Colonic mucosa (tissue), 4 donors: Measurements from ENCODE around the gene TAMM41. TPM values are rescaled to one million over a fixed set of nuclear protein-coding genes. Genes with fewer than 3 reads are reported as not detected.

Source experiments
- DNase-seq: peaks from one replicate; pipeline ENCODE4 v3.0.0-alpha.2; 2020
- H3K27ac ChIP-seq: fragments of 200-600 bp; one replicate; pipeline ENCODE4 v1.8.0; 2021
- H3K27me3 ChIP-seq: fragments of 200-600 bp; one replicate; pipeline ENCODE4 v1.8.0; 2021
- H3K36me3 ChIP-seq: fragments of 200-600 bp; one replicate; pipeline ENCODE4 v1.8.0; 2021
- H3K4me1 ChIP-seq: fragments of 200-600 bp; one replicate; pipeline ENCODE4 v1.8.0; 2021; ENCODE audit warnings: mild to moderate bottlenecking
- H3K4me3 ChIP-seq: fragments of 200-600 bp; one replicate; pipeline ENCODE4 v1.8.0; 2021
- H3K9ac ChIP-seq, 2 donors: one replicate each; pipeline ENCODE4 v1.7.0; 2013; ENCODE audit warnings: control low read depth in 2 of 2, low read depth in 2 of 2, low read length in 2 of 2
- H3K9me3 ChIP-seq: fragments of 200-600 bp; one replicate; pipeline ENCODE4 v1.8.0; 2021
- intact Hi-C: fragments of 100-400 bp; cut with DNase I; formaldehyde crosslinking; loops from one replicate; pipeline ENCODE4 v1.14.1; 2022
- total RNA-seq, 2 donors: library from RNA; stranded (reverse); fragmentation: NEBNext Ultra II Directional in 1 of 2; extraction: Animal tissue kit (Norgen Biotek cat#: 25700) in 1 of 2; gene quantifications; one replicate each; pipeline ENCODE4 v1.2.1, GENCODE V29; 2021
- TF ChIP-seq, protein P1 (sequence below): fragments of 200-600 bp; IDR thresholded peaks from one replicate; pipeline ENCODE4 v1.8.0; 2022; ENCODE audit warnings: antibody characterized with exemption, mild to moderate bottlenecking
- donor health status: healthy.
- donor health status: DM: no; HTN: no; CAD: no.
- donor health status: DM: no; HTN: no; CAD: no.

TAMM41 gene
- total RNA-seq, 2 donors from 2014 or later, result 12.7 to 20.5 TPM

DNA sequence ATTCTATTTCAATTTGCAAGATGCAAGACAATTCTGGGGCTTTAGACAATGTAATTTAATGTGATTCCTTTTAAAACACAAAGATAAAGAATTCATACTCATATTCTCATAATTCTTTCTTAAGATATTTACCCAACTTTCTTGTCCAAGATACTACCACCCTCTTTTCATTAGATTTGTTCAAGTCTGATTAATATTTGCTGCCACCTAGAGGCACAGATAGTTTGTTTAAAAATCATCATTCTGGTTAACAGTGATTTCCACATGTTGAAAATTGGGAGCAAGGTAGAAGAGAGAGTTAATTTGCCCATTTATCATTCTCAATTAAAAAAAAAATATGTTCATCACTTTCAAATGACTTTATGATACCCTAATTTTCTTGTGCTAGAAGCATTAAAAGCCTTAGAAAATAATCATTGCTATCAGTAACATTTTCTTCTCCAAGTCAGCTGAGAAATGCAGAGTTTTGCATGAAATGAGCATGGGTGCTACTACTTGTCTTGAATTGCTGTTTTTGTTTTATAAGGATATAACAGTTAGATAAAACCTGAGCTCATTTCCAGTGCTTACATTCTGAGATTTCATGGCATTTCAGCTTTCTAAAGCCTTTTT lies 11.6 kb downstream of the TAMM41 start:
- no peak overlapping the region for H3K9ac ChIP-seq
- intact Hi-C loops, result no loop called here
- no peak overlapping the region for H3K4me3 ChIP-seq
- DNase-seq, result no peak
- no peaks in the 10 kb centered on the region for H3K4me1 ChIP-seq
- TF ChIP-seq, protein P1, sequence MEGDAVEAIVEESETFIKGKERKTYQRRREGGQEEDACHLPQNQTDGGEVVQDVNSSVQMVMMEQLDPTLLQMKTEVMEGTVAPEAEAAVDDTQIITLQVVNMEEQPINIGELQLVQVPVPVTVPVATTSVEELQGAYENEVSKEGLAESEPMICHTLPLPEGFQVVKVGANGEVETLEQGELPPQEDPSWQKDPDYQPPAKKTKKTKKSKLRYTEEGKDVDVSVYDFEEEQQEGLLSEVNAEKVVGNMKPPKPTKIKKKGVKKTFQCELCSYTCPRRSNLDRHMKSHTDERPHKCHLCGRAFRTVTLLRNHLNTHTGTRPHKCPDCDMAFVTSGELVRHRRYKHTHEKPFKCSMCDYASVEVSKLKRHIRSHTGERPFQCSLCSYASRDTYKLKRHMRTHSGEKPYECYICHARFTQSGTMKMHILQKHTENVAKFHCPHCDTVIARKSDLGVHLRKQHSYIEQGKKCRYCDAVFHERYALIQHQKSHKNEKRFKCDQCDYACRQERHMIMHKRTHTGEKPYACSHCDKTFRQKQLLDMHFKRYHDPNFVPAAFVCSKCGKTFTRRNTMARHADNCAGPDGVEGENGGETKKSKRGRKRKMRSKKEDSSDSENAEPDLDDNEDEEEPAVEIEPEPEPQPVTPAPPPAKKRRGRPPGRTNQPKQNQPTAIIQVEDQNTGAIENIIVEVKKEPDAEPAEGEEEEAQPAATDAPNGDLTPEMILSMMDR, result no peak
- H3K9me3 ChIP-seq, result no peaks in the 10 kb centered on the region
- no peaks in the 10 kb centered on the region for H3K27me3 ChIP-seq
- H3K36me3 ChIP-seq, result peaks cover 10% of the 10 kb centered on the region
- no peak overlapping the region for H3K27ac ChIP-seq

DNA sequence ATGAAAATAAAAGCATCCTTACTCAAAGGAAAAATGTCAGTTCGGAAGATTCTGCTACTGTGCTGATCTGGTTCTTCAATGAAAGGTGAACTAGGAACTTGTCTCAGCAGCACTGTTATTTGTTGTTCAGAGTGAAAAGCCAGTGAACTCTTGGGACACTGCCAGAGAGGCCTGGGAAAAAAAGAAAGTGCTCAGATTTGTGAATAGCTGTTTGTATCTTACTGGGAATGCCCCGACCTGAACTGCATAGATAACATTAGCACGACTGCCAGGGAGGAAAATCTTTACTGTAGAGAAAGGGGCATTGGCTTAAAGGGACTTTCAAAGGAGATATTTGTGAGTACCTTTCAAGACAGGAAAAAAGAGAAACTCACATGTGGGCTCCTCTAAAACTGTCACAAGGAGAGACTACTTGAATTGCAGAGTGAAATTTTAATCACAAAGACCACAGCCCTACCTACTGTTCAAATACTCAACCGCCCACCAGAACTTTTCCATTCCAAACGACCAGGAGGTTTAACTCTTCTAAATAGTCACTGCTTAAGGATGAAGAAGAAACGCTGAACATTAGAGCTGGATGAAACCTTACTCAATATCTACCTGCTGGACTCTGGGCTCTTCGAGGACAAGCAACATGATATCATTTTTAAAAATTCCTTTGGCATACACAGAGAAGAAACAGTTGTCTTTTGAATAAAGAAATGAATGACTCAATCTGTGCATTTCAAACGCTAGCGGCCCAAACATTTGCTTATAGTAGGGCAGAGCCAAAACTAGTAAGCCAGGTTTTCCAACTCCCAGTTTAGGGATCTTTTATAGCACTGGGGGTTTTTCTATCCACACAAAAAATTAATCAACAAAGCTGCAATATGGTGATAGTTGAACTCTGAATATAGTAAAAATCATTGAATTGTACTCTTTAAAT lies 13.4 kb downstream of the TAMM41 start:
- intact Hi-C loops, result no loop called here
- Histone ChIP-seq H3K27ac (no peak overlapping the region), H3K4me3 (no peak overlapping the region), H3K9me3 (no peaks in the 10 kb centered on the region), H3K27me3 (no peaks in the 10 kb centered on the region), H3K4me1 (no peaks in the 10 kb centered on the region), H3K36me3 (peaks cover 14% of the 10 kb centered on the region), H3K9ac (no peak overlapping the region)
- TF ChIP-seq, protein P1, result no peak
- DNase-seq, result no peak

DNA sequence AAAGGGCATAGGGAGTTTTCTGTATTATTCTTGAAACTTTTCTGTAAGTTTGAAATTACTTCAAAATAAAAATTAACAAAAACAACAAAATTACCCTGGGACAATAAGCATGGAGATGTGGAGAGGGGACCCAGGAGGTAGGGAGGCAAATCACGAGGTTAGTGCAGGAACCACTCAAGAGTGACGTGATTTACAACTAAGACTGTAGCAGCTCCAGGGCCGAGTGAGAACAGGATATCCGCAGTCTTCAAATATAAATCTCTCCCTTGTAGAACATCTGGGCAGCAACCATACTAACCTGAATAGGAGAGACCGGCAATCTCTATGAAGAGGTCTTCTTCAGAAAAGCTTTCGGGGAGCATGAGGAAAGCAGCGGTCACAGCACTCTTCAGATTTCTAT lies 17.3 kb downstream of the TAMM41 start:
- Histone ChIP-seq H3K36me3 (peaks cover 15% of the 10 kb centered on the region), H3K4me1 (no peaks in the 10 kb centered on the region), H3K27me3 (no peaks in the 10 kb centered on the region), H3K27ac (no peak overlapping the region), H3K4me3 (no peak overlapping the region), H3K9ac (no peak overlapping the region), H3K9me3 (no peaks in the 10 kb centered on the region)
- DNase-seq, result no peak
- TF ChIP-seq, protein P1, result no peak
- intact Hi-C loops, result no loop called here

DNA sequence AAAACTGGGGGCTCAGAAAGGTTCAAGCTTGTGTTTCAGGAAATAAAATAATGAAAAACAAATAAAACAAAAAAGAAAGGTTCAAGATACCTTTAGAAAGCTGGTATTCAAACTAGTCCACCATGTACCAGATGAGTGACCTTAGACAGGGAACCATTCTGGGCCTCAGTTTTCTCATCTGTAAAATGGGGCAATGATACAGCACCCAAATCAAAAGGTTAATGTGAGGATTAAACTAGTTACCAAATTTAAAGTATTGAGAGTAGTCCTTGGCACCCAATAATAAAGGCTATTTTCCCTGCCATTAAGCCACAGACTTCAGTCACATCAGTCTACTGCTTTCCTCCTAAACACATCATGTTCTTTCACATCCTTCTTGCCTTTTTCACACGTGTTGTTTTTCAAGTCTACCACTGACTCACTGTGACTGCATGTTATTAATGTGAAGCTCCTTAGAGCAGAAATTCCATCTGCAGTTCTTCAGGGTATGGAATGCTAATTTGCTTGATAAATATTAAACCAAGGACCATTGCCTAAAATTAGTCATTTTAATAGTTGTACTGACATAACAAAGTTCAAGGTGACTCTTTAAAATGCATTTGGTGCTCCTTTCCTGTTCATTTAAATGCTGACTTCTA lies 19.9 kb downstream of the TAMM41 start:
- Histone ChIP-seq H3K27ac (no peak overlapping the region), H3K9me3 (no peaks in the 10 kb centered on the region), H3K4me3 (no peak overlapping the region), H3K36me3 (peaks cover 5% of the 10 kb centered on the region), H3K9ac (no peak overlapping the region), H3K27me3 (no peaks in the 10 kb centered on the region), H3K4me1 (no peaks in the 10 kb centered on the region)
- TF ChIP-seq, protein P1, result no peak
- DNase-seq, result no peak
- intact Hi-C loops, result no loop called here

DNA sequence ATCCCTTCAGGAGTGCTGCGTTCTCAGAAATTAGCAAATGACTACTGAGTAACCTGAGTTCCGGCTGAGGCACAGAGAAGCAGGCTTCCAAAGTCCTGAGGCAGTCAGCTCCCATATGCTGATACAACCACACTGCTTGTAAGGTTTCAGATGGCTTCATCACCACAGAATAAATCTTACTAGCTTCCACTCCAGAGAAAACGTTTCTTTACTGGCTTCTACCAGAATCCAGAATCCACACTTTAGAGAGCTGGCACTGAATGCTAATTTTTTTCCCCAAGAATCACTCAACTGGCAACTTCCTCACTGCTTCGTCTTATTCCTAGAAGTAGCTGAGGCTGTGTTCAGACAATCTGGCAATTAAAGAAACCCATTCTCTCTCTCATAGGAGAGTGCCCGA lies 21.4 kb downstream of the TAMM41 start:
- TF ChIP-seq, protein P1, result no peak
- intact Hi-C loops, result no loop called here
- no peaks in the 10 kb centered on the region for H3K9me3 ChIP-seq
- H3K4me3 ChIP-seq, result no peak overlapping the region
- no peak for DNase-seq
- H3K36me3 ChIP-seq, result peaks cover 5% of the 10 kb centered on the region
- no peak overlapping the region for H3K9ac ChIP-seq
- H3K27me3 ChIP-seq, result no peaks in the 10 kb centered on the region
- H3K27ac ChIP-seq, result no peak overlapping the region
- H3K4me1 ChIP-seq, result no peaks in the 10 kb centered on the region
